HG03025 (cell line): Measurements from ENCODE around the gene ITPKC.

Experiments used
- ATAC-seq: cut with Tn5 transposase; IDR thresholded peaks from one replicate; pipeline ENCODE4 v1.9.1; 2021; ENCODE audit warnings: mild to moderate bottlenecking, moderate library complexity; ENCODE audit not compliant: unreplicated experiment, low FRiP score

Gene ITPKC

GRCh38 chr19:40690050-40690692 is 26.7 kb upstream of the ITPKC start, which contains the start of gene NUMBL:
TSS of gene NUMBL (minus strand) at chr19:40690651. CDS start at chr19:40690483, 168 bp downstream.
- ATAC-seq, result no peak

GRCh38 chr19:40690693-40691420 is 26.1 kb upstream of the ITPKC start:
- peak; percentile 50 for ATAC-seq

GRCh38 chr19:40691421-40692211 is 25.3 kb upstream of the ITPKC start:
- no peak for ATAC-seq

GRCh38 chr19:40692212-40692551 is 24.7 kb upstream of the ITPKC start:
- no peak for ATAC-seq

- no peak for ATAC-seq
Observed at GRCh38 chr19:40693150-40693788, 23.6 kb upstream of the ITPKC start.

GRCh38 chr19:40693896-40694295 is 23.0 kb upstream of the ITPKC start:
- no peak for ATAC-seq

GRCh38 chr19:40695881-40696280 is 21.0 kb upstream of the ITPKC start:
- no peak for ATAC-seq

GRCh38 chr19:40697007-40697406 is 19.9 kb upstream of the ITPKC start:
- no peak for ATAC-seq

- ATAC-seq, result no peak
Observed at GRCh38 chr19:40700083-40700482, 16.8 kb upstream of the ITPKC start.

- ATAC-seq, result no peak
Observed at GRCh38 chr19:40701758-40702157, 15.2 kb upstream of the ITPKC start.

GRCh38 chr19:40702337-40703012 is 14.4 kb upstream of the ITPKC start:
- no peak for ATAC-seq

- ATAC-seq, result no peak
Observed at GRCh38 chr19:40703029-40703755, 13.7 kb upstream of the ITPKC start.

GRCh38 chr19:40704491-40705361 is 12.2 kb upstream of the ITPKC start:
- ATAC-seq, result no peak

- ATAC-seq, result no peak
Observed at GRCh38 chr19:40705362-40705651, 11.6 kb upstream of the ITPKC start.

GRCh38 chr19:40705950-40706619 is 10.8 kb upstream of the ITPKC start:
- ATAC-seq, result no peak

GRCh38 chr19:40707615-40708014 is 9.3 kb upstream of the ITPKC start:
- no peak for ATAC-seq

GRCh38 chr19:40709817-40710216 is 7.1 kb upstream of the ITPKC start:
- no peak for ATAC-seq

- ATAC-seq, result no peak
Observed at GRCh38 chr19:40713939-40714338, 3.0 kb upstream of the ITPKC start.
